Choroid plexus epithelial cell (primary cell): ENCODE measurements around the gene IL1R1.

Source experiments
- DNase-seq: peaks from one replicate; pipeline ENCODE4 v3.0.0-alpha.2; 2010; ENCODE audit warnings: low read depth
- H3K4me3 ChIP-seq: 2 replicates; pipeline ENCODE4 v1.5.1; 2011; ENCODE audit warnings: low read depth, mild to moderate bottlenecking, control low read depth, low read length, moderate library complexity
- TF ChIP-seq, protein P1 (sequence below): conservative IDR thresholded peaks from 2 replicates; pipeline ENCODE4 v1.5.1; 2011; ENCODE audit warnings: low read depth, mild to moderate bottlenecking, control low read depth, inconsistent platforms, low read length, moderate library complexity

The IL1R1 gene

DNA sequence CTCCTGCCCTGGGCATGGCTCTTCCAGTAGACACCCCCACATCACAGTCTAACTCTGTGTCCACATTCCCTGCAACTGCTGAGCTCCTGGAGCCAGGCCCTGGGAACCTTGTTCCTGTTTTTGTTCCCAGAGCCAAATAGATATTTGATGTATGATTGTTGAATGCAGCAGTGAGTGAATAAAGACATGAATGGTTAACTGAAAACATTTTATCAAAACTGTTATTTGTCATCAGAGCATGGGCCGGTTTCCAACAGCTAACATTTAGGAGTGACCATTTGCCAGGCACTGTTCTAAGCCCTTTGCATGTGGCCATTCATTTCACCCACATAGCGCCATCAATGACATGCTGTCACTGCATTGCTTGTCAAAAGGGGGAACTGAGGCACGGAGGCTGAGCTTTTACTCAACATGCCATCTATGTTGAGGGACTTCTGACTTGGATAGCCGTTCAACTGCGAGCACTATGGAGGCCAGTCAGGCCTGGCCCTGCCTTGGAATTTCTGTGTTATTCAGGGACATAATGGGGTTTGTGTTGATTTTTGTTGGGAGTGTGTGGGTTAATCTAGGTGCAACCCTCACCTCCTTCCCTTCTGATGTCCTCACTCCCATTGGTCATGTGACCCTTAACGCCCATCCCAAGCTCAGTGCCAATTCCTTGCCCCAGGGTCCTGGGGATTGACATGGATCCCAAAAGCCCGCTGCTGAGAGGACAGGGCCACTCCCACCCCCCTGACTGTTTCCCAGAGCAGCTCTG, 12.6 kb downstream of the IL1R1 start:
- no peak for DNase-seq
- no peak overlapping the region for H3K4me3 ChIP-seq
- TF ChIP-seq, protein P1, sequence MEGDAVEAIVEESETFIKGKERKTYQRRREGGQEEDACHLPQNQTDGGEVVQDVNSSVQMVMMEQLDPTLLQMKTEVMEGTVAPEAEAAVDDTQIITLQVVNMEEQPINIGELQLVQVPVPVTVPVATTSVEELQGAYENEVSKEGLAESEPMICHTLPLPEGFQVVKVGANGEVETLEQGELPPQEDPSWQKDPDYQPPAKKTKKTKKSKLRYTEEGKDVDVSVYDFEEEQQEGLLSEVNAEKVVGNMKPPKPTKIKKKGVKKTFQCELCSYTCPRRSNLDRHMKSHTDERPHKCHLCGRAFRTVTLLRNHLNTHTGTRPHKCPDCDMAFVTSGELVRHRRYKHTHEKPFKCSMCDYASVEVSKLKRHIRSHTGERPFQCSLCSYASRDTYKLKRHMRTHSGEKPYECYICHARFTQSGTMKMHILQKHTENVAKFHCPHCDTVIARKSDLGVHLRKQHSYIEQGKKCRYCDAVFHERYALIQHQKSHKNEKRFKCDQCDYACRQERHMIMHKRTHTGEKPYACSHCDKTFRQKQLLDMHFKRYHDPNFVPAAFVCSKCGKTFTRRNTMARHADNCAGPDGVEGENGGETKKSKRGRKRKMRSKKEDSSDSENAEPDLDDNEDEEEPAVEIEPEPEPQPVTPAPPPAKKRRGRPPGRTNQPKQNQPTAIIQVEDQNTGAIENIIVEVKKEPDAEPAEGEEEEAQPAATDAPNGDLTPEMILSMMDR: no peak

DNA sequence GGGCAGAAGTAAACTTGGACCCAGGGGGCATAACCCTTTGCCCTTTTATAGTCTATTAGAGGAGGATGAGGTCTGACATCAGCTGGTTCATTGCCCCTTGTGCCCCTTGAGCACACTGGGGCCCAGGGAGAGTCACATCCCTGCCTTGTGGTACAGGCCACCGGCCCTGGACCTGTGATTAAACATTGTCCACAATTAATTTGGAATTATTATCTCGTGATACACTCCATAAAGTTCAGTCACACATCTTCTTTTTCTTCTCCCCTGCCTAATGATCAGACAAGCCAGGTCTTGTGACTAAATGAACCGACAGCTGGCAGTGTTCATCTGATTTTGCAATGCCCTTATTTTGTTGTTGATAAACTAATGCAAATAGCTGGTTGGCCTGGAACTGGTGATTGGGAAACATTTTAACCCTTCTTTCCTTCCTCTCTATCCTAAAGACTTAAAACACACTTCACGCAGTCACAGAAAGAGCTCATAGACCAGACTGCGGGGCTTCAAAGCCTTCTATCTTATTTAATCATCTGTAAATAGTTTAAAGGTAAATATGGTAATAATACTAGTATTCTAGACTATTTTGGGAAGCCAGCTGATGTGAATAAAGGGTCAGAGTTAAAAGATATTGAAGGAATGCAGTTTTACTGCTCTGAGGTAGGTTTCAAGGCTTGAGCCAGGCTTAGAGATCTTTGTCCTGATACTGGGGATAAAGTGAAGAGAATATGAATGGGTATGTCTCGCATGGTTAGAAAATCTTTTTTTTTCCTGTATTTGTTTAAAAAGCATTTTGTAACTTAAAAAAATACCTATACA, 13.4 kb downstream of the IL1R1 start:
- TF ChIP-seq, protein P1: no peak
- DNase-seq: peak; percentile 86
- H3K4me3 ChIP-seq: no peak overlapping the region

DNA sequence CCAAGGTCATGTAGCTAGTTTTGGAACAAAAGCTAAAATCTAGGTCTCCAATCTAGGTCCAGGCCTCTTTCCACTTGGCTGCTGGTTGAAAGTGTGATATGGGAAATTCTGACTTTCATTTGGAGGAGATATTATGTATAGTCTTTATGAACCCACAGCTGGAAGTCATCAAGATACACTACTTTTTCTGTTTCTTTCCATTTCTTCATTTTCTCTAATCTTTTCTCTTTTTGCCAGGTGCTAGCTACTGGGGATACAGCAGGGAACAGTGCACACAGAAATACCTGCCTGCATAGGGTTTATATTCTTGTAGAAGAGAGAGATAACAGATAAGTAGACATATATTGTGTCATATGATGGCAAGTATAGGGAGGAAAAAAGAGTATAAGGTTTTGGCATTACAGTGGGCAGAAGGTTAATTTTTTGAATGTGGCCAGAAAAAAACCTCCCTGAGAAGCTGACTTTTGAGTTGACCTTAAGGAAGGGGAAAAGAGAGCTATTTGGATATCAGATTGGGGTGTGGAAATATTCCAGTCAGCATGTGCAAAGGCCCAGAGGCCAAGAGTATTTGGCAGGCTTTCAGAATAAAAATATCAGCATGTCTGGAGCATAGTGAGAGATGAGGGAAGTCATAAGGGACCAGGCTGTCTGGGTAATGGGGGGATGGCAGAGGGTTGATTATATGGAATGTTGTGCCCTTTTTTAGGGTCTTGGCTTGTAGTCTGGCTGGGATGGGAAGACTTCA, 15.6 kb downstream of the IL1R1 start:
- DNase-seq: no peak
- TF ChIP-seq, protein P1: no peak
- H3K4me3 ChIP-seq: no peak overlapping the region

DNA sequence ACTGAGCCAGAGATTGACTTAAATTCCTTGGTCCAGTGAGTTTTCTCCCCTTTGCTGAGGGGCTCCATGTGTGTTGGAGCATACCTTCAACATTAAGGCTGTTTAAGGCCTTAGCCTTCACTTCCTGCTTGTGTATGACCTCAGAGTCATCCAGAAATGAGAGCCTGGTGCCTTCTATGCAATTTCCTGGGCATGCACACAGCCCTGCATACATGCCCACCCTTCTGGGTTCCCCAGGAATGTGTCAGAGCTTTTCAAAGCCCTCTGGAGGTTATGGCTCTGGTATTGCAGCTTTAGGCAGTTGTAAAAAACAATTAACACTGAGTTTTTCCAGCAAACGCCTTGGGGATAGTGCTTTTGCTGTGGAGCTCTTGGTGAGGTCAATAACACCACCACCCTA, 16.7 kb downstream of the IL1R1 start:
- TF ChIP-seq, protein P1: peak; percentile 36
- H3K4me3 ChIP-seq: no peak overlapping the region
- no peak for DNase-seq

DNA sequence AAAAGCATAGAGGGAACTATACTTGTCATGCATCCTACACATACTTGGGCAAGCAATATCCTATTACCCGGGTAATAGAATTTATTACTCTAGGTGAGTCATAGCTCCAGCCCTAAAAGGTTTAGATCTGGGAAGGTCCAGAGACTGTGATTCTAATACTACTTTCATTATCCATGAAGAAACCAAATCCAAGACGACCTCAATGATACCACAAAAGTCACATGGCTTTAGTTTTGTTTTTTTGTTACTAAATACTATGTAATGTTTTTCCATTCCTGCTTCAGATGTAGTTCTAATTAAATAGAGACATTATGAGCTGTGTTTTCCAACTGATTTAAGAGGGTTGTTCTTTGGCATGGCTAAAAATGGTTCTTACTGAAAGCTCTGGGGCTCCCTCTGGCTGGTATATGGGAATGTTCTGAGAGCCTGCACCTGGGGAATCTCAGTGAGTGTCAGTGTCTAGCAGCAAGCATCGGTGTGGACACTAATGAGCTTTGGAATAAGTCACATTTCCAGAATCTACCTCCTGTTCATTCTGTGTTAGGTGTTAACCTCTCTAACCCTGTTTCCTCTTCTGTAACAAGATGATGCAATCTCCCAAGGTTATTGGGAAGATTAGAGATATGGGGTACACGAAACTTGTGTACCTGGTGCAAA, 23.8 kb downstream of the IL1R1 start:
- DNase-seq: peak; percentile 83
- TF ChIP-seq, protein P1: peak; percentile 80
- H3K4me3 ChIP-seq: no peak overlapping the region

DNA sequence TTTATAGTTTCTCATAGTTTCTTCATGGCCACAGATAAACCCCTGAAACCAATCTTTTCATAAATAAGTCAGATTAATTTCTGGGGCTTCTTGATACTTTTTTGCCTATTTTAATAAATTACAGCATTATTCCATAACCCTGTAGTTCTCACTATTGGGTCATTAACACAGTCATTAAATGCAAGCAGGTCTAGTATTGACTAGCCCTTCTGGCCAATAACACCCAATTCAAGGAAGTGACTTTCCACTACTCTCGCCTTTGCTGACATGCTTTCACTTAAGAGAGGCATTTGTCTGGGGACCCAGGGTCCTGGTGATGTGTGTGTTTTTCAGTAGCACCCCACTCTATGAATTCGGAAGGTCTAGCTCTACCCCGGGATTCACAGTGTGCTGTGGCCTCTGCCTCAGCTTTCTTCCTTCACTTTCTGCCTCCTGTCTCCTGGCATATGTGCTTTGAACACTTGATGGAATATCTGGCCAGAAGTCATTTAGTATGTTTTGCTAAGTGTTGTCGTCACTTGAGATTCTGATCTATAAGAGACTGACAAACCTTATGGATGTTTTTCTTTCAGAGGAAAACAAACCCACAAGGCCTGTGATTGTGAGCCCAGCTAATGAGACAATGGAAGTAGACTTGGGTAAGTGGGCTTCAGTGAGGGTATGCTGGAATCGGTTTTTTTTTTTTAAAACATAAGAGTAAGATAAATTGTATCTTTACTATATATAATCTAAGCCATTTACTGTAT, 25.7 kb downstream of the IL1R1 start:
- TF ChIP-seq, protein P1: no peak
- no peak overlapping the region for H3K4me3 ChIP-seq
- no peak for DNase-seq
